COLO668 (cell line): Measurements from ENCODE around the gene LENG9.

ENCODE experiments used
- DNase-seq: peaks from one replicate; lab custom pipeline; 2025; ENCODE audit not compliant: unreplicated experiment; lab: John Stamatoyannopoulos, UW

Gene LENG9

DNA sequence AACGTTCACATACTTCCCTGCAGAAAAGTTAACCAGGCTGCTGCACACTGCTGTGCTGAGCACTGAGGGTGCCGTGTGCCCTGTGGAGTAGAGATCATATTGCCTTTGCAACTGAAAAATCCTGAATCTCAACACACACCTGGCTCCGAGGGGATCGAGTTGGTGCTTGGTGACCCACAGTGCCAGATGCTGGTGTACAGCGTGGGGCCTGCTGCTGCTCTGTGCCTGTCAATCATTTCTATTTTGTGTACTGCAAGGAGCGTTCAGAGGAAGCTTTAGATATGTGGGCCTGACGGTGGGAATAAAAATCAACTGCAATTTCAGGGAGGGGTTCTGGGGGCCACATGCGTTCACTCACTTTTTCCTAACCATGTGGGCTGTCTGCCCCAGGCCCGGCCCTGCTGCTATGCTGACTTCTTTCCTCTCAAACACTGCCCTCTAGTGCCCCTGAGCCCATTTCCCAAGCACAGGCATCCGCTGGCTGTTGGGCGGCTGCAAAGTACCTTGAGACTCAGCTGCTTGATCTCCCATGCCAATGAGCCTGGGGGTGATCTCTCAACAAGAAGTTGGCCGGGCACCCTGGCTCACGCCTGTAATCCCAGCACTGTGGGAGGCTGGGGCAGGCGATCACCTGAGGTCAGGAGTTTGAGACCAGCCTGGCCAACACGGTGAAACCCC lies 24.3 kb downstream of the LENG9 start:
- peak; percentile 12 for DNase-seq

- DNase-seq, result no peak
Observed at GRCh38 chr19:54436628-54437252, 26.8 kb downstream of the LENG9 start.

- DNase-seq, result no peak
Observed at GRCh38 chr19:54436031-54436523, 27.5 kb downstream of the LENG9 start.

- DNase-seq, result no peak
Observed at GRCh38 chr19:54435551-54436016, 28.0 kb downstream of the LENG9 start.

DNA sequence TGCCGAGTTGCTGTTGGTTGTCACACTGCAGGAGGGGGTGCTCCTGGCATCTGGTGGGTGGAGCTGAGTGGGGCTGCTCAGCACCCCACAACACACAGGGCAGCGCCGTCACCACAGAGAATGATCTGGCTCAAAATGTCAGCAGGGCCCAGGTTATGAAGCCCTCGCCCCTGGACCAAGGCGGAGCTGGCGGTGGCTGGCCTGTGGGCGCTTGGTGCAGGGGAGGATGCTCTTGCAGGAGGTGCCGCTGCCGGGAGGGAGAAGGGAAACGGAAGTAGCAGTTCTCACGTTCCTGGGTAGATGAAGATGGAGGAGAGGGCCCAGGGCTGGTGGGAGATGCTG lies 28.7 kb downstream of the LENG9 start:
- DNase-seq, result peak; percentile 67

- DNase-seq, result peak; percentile 73
Observed at GRCh38 chr19:54434112-54434872, 29.3 kb downstream of the LENG9 start.

GRCh38 chr19:54433697-54434096 lies 29.9 kb downstream of the LENG9 start:
- no peak for DNase-seq

- no peak for DNase-seq
Observed at GRCh38 chr19:54432144-54432738, 31.3 kb downstream of the LENG9 start.

GRCh38 chr19:54431255-54431838 lies 32.2 kb downstream of the LENG9 start:
- peak; percentile 9 for DNase-seq

DNA sequence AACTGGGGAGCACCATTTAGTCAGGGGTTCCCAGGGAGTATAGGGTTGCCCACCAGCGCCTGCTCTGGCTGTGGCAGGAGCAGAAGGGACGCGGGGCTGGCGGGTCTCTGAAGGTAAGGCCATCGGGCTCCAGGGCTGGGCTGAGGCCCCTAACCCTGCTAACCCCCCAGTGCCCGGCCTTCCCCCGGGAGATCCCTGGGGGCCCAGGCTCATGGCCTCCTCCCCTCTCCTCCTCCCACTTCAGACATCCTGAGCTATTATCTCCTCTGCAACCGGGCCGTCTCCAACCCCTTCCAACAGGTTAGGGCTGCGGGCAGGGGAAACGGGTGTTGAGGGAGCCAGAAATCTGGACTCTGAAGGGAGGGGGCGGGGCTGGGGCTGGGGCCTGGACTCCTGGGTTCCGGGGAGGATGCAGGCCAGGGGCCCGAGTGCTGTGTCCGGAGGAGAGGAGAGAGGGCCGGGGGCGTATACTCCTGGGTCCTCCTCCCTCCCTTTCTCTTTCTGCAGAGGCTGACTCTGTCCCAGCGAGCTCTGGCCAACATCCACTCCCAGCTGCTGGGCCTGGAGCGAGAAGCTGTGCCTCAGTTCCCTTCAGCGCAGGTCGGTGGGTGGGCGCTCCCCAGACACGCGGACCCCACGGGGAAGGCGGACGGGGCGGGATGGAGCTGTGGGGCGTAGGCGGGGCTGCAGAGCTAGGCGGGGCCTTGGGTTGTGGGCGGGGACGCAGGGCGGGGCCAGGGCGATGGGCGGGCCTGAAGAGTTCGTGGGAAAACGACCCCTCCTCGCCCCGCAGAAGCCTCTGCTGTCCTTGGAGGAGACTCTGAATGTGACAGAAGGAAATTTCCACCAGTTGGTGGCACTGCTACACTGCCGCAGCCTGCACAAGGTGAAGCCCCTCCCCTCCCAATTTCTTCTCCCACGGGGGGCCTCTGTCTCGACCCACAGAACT lies 33.0 kb downstream of the LENG9 start:
- DNase-seq, result no peak

GRCh38 chr19:54429545-54430227 lies 33.9 kb downstream of the LENG9 start:
- no peak for DNase-seq

- no peak for DNase-seq
Observed at GRCh38 chr19:54429176-54429495, 34.4 kb downstream of the LENG9 start.

- no peak for DNase-seq
Observed at GRCh38 chr19:54428323-54429175, 35.0 kb downstream of the LENG9 start.

DNA sequence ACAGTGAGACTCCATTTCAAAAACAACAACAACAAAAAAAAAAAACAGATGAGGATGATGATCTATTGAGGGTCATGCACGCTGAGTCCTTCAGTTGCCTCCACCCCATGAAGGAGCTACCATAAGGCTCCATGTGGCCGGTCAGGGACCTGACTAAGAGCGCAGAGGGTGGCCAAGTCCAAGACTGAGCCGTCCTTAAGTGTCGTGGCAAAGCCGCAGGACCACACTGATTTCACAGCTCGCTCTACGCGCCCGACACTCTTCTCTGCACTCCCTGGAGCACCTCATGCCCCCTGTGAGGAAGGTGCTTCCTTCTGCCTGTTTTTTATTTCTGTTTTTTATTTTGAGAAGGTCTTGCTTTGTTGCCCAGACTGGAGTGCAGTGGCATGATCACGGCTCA lies 36.0 kb downstream of the LENG9 start:
- DNase-seq, result no peak

- DNase-seq, result no peak
Observed at GRCh38 chr19:54426291-54426931, 37.2 kb downstream of the LENG9 start.

DNA sequence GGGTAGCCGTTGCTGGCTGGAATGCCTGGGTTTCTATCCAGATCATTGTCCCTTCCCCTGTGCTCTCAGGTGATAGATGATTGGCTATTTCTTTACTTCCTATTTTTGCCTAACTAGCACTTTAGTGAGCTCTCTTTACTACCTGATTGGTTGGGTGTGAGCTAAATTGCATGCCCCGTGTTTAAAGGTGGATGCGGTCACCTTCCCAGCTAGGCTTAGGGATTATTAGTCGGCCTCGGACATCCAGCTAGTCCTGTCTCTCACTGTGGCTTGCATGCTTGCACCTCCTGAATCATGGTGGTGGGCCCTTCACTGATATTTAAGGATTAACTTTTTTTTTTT lies 38.2 kb downstream of the LENG9 start:
- no peak for DNase-seq

GRCh38 chr19:54424660-54425381 lies 38.8 kb downstream of the LENG9 start:
- DNase-seq, result no peak

- DNase-seq, result no peak
Observed at GRCh38 chr19:54424201-54424600, 39.4 kb downstream of the LENG9 start.
